T-helper 9 cell (primary cell): ENCODE measurements around the gene ZNF423.

Experiments used
- DNase-seq: peaks from one replicate; pipeline ENCODE4 v3.0.0-alpha.2; 2020

ZNF423 gene

DNA sequence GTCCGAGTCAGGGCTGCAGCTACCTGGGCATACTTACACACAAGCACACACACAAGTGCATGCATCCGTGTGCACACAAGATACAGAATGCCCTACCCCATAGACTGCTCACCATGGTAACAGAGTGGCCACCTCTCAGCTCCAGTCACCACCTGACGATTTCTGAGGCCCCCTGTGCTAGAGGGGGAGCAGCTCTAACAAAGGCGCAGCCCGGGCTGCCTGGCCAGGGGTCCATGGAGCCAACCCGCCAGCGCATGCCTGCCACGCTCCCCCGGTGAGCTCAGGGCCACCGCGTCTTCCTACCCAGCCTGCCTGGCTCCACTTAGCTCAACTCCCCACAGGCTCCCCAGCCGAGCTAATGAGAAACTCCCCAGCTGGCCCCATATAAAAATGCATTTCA lies 75.5 kb downstream of the ZNF423 start:
- no peak for DNase-seq

DNA sequence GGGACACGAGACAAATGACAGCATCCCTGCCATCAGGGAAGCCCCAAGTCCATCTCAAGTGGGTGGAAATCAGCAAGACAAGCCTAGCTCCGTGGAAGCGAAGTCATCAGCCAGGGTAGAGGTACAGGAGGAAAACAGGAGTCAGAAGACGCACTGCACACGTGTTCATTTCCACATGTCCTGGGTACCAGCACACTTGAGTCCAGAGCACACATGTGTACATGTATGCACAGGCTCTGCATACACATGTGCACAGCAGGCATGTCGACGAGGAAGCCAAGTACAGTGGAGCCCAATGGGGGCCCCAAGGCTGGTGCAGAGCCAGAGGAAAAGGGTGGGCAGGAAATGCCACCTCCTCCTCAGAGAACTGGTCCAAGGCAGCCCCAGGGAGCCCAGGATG lies 75.9 kb downstream of the ZNF423 start:
- DNase-seq = no peak

DNA sequence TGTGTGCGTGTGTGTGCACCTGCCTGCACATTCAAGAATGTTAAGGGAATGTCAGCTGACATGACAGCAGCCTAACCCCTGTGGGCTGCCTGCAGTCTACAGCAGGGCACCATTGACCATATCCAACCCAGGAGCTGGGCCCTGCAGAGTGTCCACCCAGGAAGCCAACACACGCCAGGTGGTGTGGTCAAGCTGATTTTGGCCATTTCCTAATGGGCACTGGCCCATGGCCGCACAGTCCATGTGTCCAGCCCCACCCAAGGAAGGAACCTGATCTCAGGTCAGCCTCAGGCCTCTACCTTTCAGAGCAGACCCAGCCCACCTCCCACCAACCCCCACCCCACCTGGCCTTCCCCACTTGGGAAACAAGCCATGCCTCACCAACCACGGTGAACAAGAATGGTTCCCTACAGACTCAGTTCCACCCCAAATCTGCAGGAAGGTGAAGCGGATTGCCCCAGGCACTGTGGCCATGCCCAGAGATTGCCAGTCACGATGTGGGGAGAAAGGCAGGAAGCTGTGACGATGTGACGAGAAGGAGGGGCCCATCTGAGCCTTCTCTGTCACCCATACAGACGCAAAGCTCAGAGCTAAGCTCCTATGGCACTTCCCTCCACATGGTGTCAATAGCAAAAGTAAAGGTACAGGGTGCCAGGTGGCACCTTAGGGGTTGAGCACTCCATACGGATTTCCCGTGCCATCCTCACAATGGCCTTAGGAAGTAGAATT lies 77.5 kb downstream of the ZNF423 start:
- no peak for DNase-seq

DNA sequence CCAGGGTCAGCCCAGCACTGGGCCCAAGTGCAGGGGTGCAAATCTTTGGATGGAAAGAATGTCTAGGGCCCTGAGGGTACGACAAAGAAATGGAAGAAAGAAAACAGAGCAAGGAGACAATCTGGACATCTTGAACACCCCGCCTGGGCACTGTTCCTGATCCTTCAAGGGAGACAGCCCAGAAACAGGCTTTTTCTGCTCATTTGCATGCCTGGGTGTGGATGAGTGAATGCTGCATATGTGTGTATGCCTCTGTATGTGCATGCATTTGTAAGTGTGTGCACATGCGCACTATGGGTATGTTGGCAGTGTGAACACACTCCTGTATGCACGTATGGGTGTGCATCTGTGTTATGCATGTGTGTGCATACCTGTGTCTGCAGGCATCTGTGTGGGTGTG lies 79.2 kb downstream of the ZNF423 start:
- no peak for DNase-seq

DNA sequence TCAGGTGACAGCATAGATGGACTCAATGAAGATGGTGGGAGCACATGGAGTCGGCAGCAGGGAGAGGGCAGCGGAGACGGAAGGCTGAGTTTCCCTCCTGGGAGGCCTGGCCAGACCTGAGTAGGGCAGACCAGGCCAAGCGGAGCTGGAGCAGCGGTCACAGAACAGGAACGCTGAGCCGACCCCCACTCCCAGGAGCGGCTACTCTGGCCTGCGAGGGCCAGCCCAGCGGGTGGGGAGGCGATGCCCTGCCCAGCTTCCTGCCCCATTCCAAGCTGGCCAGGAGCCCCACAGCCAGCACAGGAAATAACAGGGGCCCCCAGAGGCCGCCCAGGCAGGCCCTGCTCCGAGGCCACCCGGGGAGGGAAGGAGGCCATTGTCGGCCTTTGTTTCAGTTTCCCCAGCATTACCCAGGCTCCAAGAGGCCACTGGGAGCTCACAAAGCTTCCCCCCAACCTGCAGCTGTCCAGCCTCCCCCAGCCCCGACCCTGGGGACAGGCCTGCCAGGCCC lies 79.8 kb downstream of the ZNF423 start:
- no peak for DNase-seq

DNA sequence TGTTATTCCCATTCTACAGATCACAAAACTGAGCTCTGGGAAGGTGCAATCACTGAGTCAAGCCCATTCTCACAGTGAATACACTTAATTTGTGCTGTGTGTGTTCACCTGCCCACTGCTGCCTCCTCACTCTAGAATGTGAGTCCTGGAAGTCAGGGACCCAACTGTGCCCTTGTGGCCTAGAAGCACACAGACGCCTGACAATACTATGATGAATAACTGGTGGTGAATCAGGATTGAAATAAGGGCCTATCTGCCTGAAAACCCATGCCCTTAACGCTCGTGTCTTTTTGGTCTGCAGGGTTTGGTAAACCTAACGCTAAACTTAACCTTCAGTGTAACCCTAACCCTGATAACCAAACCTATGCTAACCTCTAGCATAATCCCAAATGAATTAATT lies 80.3 kb downstream of the ZNF423 start:
- DNase-seq = no peak

DNA sequence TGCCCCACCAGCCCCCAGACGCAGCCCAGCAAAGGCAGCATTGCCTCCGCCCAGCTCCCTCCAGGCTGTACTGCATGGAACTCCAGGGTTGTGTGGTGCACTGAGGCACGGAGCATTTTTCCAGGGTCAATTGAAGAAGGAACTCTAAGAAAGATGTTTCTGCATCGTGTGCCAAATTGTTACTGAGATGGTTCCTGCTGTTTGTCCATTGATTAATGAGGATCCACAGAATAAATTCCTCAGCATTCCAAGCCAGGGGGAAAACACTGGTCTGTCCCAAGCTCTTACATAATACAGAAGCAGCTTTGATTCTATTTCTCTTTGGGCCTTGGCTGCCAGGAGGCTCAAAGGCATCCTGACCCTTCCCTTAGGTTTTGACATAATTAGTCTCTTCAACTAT lies 80.9 kb downstream of the ZNF423 start:
- no peak for DNase-seq

DNA sequence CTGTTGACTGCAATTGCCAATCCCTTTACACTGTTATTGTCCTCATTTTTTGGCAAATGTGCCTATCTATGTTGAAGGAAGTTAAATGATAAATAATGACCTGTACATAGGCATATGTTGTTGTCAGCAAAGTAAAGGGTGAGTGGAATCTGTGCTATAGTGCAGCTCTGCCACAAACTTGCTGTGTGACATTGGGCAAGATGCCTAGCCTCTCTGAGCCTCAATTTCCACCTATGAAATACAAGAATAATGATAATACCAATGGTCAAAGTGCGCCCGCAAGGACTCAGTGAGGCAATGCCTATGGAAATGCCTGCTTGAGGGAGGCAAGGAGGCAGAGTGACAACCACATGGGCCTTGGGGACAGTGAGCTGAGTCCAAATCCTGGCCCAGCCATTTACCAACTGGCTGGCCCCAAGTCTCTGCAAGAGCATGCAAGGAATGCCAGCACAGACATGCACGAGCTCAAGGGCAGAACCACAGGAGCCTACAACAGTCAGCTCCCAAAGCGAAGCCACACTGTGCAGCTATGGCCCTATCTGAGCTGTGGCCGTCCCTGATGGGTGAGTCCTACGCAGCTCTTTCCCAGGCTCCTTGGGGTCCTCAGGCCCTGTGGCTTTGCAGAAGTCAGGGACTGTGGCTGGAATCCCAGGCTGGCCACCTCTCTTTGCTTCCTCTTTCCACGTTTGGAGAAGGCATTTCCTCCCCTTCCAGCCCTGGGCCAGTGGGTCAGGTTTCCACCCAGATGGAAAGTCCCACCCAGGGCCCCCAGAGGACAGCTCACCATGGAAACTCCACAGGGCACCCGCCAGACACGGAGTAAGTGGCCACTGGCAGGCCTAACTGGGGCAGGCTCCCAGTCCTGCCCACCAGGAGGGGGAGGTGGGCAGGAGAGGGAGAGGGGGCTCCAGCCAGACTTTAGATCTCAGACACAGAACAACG lies 82.1 kb downstream of the ZNF423 start:
- DNase-seq = no peak

DNA sequence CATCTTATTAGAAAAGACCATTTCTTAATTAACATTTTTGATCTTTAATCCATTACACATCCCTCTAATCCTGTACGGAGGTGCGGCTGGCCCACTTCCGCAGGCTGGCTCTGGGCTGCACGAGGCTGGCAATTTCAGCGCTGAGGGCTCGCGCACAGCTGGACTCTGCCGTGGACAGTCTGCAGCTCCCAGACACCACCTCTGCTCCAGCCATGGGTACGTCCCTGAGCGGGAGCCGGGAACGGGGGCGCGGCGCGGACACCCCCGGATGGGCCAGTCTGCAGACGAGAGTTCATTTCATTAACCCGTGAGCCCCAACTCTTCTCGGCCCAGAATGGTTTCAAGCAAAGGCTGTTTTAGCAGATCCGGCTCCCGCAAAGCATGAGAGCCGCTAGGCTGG lies 87.9 kb downstream of the ZNF423 start:
- DNase-seq = no peak

DNA sequence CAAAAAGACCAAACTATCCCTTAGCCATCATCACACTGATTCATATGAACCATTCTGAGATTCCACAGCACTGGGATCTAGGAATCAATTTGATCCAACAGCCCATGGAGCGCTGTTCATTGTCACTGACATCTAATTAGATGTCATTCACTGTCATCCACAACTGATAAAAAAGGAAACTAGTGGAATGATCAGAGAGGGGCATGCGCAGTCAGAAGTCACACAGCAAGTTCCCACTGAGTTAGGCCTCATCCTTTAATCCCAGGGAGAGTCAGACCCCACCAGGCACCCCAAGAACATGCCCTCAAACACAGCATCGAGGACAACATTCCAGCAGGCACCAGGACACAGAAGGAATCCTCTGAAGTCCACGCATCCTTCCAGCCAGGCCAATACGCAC lies 88.5 kb downstream of the ZNF423 start:
- DNase-seq = no peak

DNA sequence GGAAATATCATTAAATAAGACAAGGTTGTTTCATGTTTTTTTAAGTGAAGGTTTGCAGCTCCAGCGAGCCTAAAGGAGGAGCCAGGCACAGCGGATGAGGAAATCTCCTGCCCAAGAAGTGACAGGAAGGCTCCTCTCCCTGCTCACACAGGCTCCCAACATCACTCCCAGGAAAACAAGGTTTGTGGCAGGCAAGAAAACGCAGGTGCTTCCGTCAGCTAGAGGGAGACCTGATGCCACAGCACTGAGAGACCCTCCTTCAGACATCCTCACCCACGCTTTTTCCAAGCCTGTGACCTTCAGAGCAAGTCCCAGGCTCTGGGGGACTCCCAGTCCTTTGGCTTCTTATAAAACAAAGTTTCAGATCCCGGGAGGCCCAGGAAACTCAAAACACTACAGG lies 89.7 kb downstream of the ZNF423 start:
- no peak for DNase-seq

DNA sequence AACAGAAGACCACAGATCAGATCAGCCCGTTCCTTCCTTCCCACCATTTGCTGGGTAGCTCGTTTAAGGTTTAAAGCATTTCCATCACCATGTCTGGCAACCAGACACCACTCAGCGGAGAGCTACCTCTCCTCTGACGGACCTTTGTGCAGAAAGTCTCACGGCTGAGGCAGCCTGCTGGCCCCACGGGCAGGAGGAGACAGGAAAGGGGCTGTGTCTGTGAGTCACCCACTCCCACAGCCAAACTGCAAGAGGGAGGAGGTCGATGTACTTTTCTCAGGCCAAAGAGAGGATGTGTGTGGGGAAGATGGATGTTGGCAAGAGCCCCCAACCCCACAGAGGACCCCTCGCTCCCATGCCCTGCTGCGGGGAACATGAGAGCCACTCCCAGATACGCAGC lies 92.1 kb downstream of the ZNF423 start:
- DNase-seq = no peak

DNA sequence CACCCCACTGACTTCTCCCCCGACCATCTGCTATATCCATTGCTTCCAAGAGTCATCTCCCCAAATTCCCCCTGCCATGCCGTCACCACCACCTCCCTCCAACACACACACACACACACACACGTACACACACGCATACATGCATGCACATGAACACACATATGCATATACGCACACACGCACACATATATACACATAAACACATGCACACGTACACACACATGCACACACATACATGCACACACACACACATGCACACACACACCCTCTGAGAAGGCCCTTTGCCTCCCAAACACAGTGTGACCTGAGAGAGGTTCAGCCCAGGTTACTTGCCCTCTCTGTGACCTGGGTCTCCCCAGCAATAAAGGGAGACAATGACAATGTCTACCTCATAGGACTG lies 95.1 kb downstream of the ZNF423 start:
- DNase-seq = no peak

DNA sequence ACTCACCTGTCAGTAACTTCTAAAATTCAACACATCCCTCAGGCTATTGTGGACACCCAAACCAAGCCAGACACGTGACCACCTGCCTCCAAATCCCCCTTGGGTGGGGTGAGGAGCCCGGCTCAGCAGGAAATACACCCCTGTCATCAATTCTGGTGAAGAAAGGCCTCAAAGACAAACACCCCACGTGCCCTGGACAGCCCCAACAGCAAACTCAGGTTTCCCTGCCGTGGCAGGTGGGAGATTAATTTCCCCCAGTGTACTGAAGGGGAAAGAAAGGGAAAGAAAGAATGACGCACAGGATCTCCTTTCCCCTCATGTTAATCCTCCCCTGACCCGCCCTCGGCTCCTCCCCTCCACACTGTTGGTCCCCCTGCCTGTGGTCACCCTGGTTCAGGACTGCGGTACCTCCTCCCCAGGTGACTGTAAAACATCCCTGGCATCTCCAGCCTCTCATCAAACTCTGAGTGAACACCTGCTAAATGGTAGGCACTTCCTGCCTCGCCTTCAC lies 98.3 kb downstream of the ZNF423 start:
- DNase-seq = no peak

DNA sequence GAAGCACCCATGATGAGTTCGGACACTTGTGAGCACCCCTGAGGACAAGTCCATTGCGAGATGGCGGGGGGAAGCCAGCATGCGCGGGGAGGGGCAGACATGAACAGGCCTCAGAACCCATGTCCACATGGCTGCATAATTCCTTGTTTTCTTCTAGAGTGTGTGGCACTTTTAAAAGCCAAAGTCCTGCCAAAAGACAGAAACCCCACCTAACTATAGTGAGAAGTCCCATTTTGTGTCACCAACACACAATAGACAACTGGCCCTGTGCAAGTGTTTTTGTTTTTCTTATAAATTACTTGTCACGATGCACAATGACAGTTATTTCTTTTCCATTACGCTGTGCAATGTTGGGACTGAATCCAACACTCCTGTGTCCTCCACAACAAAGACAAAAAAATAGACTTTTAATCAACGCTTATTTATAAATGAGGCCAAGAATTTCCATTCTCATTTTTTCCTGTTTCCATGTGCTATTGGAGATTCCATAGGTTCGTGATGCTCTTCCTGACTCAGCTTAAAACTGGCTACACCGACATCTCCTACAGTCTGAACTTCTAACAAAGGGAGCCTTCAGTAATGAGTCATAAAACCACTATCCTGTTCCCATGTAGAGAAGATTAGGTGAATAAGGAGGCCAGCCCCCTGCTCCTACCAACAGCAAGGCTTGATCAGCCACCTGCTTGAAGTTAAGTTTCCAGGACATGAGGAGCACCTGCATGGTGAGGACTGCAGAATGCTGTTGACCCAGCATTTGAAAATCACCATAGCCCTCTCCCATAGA lies 98.9 kb downstream of the ZNF423 start:
- no peak for DNase-seq

DNA sequence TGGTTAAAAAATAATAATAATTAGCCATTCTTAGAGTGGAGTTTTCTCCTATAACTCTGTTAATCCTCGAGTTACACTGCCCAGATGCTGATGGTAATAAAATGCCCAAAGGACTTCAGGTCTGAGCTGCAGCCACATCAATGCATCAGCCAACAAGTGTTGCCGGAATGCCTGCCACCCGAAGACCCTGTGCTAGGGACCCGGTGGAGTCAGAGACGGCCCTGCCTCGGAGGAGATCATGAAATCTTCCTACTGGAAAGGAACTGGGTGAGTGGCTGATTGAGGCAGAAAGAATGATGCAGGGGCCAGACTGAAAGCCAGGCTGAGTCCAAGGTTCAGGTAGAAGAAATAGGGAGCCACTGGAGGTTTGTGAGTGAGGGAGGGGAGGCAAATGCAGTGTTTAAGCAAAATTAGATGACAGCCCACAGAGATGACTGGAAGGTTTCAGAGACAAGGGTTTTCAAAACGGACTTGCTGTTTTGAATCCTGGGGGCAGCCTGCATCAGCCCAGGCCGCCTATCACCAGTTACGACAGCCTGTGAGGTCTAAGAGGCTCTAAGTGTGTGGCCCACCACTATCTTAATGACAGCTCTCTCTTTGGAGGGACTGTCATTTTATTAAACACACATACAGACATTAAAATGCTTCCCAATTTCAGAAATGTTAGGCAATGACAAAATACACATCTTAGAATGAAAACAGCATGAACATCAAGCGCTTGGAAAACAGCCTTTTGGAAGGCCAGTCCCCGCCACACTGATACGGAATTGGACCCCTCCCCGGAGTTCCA lies 100.0 kb downstream of the ZNF423 start:
- DNase-seq = no peak

DNA sequence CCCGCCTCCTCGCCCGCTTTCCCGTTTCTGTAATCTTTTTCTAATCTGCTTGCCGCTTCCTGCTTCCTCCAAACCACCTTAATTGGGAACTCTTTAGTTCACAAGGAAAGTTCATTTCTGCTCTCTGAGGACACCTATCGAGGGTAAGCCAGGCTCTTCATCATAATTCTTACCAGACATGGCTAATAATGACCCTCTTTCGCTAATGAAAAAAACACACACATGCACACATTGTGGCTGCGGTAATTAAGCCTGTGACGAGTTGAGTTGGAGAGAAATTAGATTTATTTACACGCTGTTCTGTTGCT lies 100.6 kb downstream of the ZNF423 start:
- no peak for DNase-seq

DNA sequence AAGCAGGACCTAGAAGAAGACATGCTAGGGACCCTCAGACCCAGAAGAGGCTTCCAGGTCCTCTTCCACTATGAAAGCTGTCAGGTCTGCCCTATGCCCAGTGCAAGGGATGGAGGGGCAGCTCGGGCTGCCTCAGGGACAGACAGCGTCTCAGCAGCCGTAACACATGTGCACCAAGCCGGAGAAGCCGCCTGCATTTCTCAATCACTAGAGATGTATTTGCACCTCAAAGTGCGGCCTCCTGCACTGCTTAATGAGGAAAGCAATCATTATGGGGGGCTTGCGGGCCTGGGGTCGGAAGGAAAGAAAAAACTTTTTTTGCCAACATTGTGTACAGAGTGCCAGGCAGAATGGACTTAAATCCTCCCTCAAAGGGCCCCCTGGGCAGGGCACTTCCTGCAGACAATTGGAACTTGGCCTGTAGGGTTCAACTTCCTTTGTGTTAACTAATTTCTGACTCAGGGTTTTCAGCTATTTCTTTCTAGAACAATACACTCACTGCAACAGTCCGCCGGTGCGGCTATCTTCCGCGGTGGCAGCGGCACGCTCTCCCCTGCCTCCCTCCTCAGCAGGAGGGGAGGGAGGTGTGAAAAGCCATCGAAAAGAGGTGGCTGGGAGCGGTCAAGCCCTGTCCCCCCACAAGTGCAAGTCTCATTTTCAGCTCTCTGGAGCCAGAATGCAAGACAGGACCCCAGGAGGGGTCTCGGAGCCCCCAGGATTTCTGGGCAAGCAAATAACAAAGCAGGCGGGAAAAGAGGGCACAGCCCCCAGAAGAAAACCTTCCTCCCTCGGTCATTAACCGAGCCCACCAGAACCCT lies 101.2 kb downstream of the ZNF423 start:
- DNase-seq = no peak

DNA sequence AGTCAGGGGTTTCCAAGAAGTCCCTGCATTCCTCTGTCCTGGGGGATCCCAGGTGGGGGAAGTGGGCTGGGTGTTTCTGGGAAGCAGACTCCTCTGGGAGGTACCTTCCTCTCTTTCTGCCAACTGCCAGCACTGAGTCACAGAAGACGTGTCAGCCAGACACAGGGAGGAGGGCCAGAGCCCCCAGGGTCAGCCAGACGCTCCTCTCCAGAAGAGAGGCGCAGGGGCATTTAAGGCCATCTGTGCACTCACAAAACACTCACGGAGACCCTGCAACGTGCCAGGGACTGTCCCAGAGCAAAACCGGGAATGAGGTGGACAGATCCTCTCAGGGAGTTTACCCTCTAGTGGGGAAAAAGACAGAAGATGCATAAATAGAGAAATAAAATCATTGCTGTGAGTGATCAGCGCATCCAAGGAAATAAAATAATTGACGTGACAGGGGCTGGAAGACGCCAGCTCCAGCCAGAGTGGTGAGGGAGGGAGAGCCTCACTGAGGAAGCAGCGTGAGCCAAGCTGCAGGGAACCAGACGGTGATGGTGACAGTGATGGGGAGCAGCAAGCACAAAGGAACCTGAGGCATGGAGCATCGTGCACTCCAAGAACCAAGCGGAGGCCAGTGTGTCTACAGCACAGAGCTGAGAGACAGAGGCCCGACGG lies 105.4 kb downstream of the ZNF423 start:
- no peak for DNase-seq

DNA sequence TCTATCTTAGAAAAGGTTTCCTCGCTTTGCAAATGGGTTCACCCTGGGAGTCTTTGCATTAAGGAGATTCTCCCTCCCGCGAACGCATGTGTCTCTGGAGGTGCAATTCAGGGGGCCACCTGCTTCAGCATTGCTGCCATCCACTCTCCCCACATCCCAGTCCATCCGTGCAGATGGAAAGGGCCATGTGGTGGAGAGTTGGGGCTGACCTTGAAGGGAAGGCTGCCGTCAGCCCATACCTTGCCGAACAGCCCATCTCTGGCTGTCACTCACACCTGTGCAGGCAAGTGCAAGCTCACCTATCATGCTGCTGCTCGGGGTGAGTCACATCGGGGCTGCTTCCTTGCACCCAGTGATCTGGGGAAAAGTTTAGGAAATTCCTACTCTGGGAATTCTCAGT lies 106.1 kb downstream of the ZNF423 start:
- DNase-seq = no peak

DNA sequence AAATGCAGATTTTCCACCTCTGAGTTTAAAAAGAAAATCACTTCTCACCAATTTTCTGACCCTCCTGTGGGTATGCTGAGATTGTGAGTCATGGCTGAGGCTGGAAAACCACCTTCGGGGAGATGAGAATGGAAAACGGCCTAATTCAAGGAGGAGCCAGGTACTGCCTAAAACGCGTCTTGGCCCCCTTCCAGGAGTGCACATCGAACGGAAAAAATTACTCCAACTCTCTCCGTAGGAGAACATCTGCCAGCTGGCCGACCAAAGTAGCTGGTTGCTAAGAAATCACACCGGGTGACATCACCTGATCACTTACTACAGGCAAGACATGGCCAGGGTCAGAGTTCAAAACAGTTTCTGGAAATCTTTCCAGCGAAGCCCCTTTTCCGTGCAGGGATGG lies 107.6 kb downstream of the ZNF423 start:
- no peak for DNase-seq
